Activated CD4-positive, CD25-positive, alpha-beta regulatory T cell treated with anti-CD3 and anti-CD28 coated beads, Interleukin-2, amount 50 U/mL, for 24 hours (primary cell): Measurements from ENCODE around the gene SERPINB7.
A peak's percentile ranks its signal among the peaks of the same experiment; 100 is the strongest.

Source experiments
- ATAC-seq, 2 donors: fragments of 150-1000 bp; cut with Tn5 transposase; one replicate each; pipeline ENCODE4 v1.10.0; 2021; ENCODE audit warnings: mild to moderate bottlenecking in 1 of 2, moderate library complexity in 1 of 2

SERPINB7 gene

DNA sequence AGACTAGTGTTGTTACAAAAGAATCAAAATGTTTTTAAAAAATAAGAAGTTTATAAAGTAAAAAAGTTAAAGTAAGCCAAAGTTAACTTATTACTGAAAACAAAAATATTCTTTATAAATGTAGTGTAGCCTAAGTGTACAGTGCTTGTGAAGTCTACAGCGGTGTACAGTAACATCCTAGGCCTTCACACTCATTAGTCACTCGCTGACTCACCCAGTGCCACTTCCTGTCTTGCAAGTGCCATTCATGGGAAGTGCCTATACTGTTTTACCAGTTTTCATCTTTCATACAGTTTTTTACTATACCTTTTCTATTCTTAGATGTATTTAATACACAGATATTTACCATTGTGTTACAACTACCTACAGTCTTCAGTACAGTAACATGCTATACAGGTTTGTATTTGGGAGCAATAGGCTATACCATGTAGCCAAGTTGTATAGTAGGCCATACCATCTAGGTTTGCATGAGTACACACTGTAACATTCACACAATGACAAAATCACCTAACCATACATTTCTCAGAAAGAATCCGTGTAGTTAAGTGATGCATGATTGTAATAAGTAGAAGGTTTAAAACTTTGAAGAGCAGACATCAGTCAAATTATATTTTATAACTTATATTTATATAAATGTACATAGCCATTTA lies 13.4 kb downstream of the SERPINB7 start:
- ATAC-seq: peak; percentile 92 to 94

- no peak for ATAC-seq
Measured at GRCh38 chr18:63789327-63789726, 14.1 kb downstream of the SERPINB7 start.

- no peak for ATAC-seq
Measured at GRCh38 chr18:63795606-63796005, 20.4 kb downstream of the SERPINB7 start.

- ATAC-seq: no peak
Measured at GRCh38 chr18:63799189-63799588, 24.0 kb downstream of the SERPINB7 start.

DNA sequence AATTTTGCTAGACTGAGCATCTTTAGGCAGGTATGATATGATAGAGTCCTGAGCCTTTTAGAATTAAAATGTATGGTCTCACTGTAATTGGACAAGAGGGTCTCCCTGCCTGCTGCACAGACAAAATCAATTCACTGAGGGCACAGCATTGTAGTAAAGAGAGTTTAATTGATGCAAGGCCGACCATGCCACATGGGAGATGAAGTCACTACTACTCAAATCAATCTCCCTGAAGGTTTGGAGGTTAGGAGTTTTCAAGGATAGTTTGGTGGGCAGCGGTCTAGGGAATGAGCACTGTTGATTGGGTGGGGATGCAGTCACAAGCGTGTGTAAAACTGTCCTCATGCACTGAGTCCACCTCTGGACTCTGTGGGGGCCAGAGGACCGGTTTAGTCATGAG lies 26.1 kb downstream of the SERPINB7 start:
- no peak for ATAC-seq

GRCh38 chr18:63808125-63808524 lies 32.9 kb downstream of the SERPINB7 start:
- no peak for ATAC-seq

GRCh38 chr18:63817441-63818051 lies 42.3 kb downstream of the SERPINB7 start:
- ATAC-seq: no peak

GRCh38 chr18:63818212-63818611 lies 43.0 kb downstream of the SERPINB7 start:
- ATAC-seq: no peak

- ATAC-seq: no peak
Measured at GRCh38 chr18:63819786-63820185, 44.6 kb downstream of the SERPINB7 start.

GRCh38 chr18:63820694-63821093 lies 45.5 kb downstream of the SERPINB7 start:
- no peak for ATAC-seq

DNA sequence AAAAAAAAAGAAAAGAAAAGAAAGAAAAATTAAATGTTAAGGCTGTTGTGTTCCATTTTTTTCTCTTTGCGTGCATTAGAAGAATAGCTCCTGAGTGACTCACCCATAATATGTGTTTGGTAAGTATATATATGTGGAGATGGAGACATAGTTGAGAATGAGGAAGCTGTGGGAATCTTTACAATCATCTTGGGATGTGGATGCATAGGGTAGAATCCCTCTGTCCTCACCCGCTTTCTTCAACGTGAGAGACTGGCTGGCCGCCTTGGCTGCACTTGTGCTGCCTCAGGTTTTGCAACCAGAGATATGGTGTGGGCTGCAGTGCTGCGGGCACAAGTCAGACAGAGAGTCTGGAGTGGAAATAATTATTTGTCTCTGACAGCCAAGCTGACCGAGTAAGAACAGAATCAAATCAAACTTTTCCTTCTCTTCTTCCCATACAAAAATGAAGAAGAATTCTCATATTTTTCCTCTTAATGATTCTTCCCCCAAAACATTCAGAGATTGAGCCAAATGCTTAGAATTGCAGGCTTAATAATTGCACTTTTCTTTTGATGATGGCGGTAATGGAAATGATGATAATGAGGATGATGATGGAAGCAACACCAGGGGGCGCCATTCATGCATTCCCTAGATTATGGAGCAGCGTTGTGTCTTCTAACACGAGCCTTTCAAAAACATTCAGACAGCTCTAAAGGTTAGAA lies 48.5 kb downstream of the SERPINB7 start:
- no peak for ATAC-seq

DNA sequence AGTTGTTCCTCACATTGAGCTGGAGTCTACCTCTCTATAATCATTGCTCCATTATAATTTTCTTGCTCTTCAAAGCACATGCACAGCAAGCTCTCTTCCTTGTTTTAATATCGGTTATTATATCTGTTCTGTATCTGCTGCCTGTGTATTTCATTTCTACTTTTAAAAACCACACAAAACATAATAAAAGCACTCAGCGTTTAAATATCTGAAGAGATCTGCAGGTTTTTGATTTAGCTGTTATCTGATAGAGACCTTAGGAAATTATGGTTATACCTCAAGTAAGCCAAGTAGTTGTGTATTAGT lies 49.0 kb downstream of the SERPINB7 start:
- ATAC-seq: no peak

GRCh38 chr18:63828120-63828519 lies 52.9 kb downstream of the SERPINB7 start:
- ATAC-seq: no peak

GRCh38 chr18:63828656-63829055 lies 53.4 kb downstream of the SERPINB7 start:
- ATAC-seq: no peak

GRCh38 chr18:63829886-63830285 lies 54.7 kb downstream of the SERPINB7 start:
- no peak for ATAC-seq

DNA sequence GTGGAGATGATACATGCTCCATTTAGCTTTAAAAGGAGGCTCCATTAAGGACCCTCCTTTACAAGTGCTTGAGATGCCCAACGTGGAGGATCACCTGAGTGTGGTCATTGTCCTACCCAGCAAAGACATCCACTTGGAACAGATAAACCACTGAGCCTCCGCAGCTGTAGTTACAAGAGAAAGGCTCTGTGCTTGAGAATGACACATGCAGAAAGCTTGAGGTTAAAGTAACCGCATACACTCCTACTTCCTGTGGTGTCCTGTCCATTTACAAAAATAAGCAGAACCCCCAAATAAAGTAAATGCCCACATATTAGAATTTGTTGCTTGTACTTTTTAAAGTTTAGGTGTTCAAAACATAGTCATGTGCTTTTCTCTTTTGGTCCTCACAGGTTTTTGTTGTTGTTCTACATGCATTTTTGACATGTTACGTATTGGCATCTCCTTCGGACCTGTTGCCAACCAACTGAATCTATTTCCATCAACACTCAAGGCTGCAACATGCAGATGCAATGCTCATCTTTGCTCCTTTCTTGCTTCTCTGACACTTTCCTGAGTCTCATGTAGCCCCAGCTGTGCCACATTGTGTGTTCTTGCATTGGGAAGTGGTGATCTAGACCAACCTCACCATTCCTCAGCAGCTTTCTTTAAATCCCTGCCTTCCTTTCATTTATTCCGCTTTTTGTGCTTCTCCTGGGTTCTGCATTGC lies 56.0 kb downstream of the SERPINB7 start:
- peak in 1 of 2 donors; percentile 17 for ATAC-seq

DNA sequence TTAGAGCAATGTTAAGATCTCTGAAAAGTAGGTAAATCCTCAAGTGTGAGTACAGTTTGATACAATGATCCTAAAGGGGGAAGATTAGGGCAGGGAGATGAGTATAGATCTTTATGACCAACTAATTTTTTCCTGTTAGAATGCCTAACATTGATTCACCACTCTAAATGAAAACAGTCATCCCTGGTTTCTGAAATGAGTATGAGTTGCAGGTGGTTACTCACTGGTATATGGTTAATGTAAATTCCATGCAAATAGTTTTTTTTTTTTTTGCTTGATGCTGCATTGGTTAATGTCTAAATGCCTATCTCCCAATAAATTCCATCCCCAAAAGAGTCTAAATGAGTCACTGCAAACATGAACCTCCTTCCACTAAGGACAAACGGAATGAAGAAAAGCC lies 57.3 kb downstream of the SERPINB7 start:
- ATAC-seq: peak; percentile 32 to 43

DNA sequence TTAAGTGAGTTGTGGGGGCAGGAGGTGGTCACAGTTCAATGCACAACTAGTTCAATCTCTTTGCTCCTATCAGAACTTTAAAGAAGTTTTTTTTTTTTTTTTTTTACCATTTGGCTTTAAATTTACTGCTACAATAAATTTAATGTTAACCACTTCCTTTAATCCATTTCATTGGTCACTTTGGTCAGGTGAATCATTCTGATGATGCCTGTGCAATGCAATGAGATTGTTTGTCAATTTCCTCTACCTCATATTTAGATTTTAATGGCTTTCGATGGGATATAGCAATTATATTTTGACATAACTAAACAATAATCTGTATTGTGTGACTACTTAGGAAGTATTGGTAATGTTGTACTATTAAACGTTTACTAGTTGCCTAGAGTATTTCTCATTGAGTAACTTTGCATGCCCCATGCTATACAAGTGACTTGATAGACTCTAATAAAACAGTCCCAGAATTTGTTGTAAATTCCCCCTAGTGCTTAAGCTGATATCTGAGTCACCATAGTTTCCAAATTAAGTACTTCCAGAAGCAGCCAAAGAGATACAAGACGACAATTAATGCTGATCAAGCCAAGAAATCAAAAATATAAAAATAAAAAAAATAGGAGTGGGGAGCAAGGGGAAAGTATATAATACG lies 59.4 kb downstream of the SERPINB7 start:
- ATAC-seq: no peak

DNA sequence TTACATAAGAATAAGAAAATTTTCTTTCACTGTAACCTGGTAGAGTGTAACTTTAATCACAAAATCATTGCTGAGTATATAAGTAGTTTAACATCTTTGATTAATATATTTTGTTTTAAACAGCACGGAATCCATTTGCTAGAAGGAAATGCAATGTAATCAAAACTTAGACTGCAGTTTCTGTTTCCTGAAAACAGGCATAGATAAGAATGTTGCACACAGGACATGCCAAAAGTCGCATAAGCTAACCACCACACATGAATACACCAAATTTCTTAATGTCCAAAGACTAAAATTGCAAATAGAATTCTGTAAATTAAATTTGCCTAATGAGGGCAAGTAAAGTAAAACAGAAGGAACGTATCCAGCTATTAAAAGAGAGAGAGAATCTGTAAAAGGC lies 61.2 kb downstream of the SERPINB7 start:
- ATAC-seq: no peak

- no peak for ATAC-seq
Measured at GRCh38 chr18:63837590-63837989, 62.4 kb downstream of the SERPINB7 start.

- ATAC-seq: no peak
Measured at GRCh38 chr18:63843008-63843407, 67.8 kb downstream of the SERPINB7 start.

- ATAC-seq: no peak
Measured at GRCh38 chr18:63844254-63844653, 69.0 kb downstream of the SERPINB7 start.

DNA sequence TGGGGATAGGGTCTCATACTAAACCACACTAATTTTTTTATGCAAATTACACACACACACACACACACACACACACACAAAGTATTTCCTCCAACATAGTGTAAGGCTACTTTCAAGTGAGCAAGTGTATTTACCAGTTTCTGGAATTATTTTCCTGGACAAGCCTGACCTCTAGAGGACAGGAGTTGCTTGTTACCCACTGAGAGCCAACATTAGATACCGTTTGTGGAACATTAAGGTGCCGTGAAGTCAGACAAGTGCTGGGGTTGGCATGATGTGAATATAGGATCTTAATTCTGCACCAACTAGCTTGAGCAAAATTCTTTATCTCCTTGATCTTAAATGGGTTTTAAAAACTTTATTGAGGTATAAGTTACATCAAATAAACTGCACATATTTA lies 72.9 kb downstream of the SERPINB7 start:
- ATAC-seq: no peak
